PFSK-1 (cell line): ENCODE measurements around the gene MRPL21.

Experiments
- FOXP2 ChIP-seq: optimal IDR thresholded peaks from 2 replicates; pipeline ENCODE3; 2011; ENCODE audit warnings: borderline replicate concordance, control low read depth, inconsistent platforms; ENCODE audit not compliant: insufficient read depth; ENCODE audit errors: extremely low read length, extremely low read depth
- POLR2AphosphoS5 ChIP-seq: IDR thresholded peaks from 2 replicates; pipeline ENCODE4 v1.6.1; 2012; ENCODE audit warnings: low read depth, mild to moderate bottlenecking, control low read depth, low read length, moderate library complexity

- TF ChIP-seq POLR2AphosphoS5, result no peak
- TF ChIP-seq FOXP2, result no peak
Measured at GRCh38 chr11:68868221-68868835, 35.3 kb downstream of the MRPL21 start.
